CMK (cell line): ENCODE data around the gene KIF12.
"Not testable (repeated sequence)": the region's sequence is repeated elsewhere in the genome, so short reads cannot be mapped to it uniquely, and the experiment has no call there.

Source experiments
- DNase-seq: peaks from one replicate; pipeline ENCODE4 v3.0.0-alpha.2; 2010; ENCODE audit warnings: low read depth

KIF12 gene

DNA sequence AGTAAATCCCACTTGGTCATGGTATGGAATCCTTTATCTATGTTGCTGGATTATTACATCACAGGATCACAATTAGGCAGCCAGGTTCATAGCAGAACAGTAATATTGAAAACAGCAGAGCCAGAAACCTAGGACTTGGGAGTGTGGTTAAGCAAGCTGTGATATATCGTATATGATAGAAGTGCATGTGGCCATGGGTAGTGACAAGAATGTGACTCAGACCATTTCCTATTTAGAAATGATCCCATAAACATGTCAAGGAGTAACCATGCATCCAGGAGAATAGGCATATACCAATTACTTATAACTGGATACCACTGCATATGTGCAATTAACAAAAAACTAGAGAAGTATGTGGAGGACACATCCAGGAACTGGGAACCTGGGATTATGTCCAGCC is 52.2 kb downstream of the KIF12 start:
- DNase-seq, result no peak

DNA sequence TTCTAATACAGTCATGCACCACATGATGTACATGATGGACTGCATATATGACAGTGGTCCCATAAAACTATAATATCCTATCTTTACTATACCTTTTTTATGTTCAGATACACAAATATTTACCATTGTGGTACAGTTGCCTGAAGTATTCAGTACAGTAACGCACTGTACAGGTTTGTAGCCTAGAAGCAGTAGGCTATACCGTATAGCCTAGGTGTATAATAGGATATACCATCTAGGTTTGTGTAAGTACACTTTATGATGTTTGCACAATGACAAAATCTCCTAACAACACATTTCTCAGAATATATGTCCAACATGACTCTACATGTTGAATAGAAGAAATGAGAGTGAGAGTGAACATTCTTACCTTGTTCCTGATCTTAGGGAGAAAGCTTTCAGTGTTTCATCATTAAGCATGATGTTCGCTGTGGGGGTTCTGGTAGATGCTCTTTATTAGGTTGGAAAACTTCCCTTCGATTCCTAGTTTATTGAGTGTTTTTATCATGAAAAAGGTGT is 52.8 kb downstream of the KIF12 start:
- DNase-seq, result no peak

DNA sequence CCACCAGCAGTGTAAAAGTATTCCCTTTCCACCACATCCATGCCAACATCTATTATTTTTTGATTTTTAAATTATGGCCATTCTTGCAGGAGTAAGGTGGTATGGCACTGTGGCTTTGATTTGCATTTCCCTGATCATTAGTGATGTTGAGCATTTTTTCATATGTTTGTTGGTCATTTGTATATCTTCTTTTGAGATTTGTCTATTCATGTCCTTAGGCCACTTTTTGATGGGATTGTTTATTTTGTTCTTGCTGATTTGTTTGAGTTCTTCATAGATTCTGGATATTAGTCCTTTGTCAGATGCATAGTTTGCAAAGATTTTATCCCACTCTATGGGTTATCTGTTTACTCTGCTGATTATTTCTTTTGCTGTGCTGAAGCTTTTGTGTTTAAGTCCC is 55.4 kb downstream of the KIF12 start:
- DNase-seq, result not testable (repeated sequence)
